ENCODE data around the gene ACSM2B.
"Not testable (repeated sequence)": the region's sequence is repeated elsewhere in the genome, so short reads cannot be mapped to it uniquely, and the experiment has no call there.

DNA sequence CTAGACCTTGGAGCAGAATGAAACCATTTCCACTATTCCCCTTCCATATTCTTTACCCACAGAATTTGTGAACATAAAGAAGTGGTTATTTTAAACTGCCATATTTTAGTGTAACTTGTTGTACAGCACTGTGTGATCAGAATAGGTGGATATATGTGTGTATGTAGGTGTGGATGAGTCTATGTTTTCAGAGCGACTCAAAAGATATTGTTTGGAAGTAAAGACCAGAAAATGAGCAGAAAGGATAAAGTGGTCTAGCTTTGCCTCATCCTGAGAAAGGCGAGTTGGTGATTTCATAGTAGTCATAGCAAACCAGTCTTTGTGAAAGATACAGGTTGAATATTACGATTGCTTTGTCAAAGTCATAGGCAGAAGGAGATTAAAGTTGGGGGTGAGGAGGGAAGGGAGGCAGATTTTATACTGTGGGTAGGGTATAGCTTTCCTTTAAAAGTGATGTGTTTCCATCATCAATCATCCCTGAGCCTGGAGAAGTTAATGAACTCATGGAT is 43.8 kb downstream of the ACSM2B start:
- not testable (repeated sequence) for TF ChIP-seq POLR2AphosphoS5 (IDR thresholded peaks at IDR 0.05; ENCODE audit: insufficient read depth, low read depth, low read length); POLR2A (IDR thresholded peaks at IDR 0.05; ENCODE audit: low read depth, low read length); GATA2 (IDR thresholded peaks at IDR 0.05; ENCODE audit: insufficient read depth, insufficient read length, low read depth, low read length); EZH2 (IDR thresholded peaks at IDR 0.05; ENCODE audit: borderline replicate concordance, low read depth, low read length, severe bottlenecking); MYC (IDR thresholded peaks at IDR 0.05; ENCODE audit: low read depth, low read length); JUN (IDR thresholded peaks at IDR 0.05; ENCODE audit: borderline replicate concordance, insufficient read depth, insufficient read length, low read depth); FOS (IDR thresholded peaks at IDR 0.05; ENCODE audit: borderline replicate concordance, insufficient read depth, low read length)
- TF ChIP-seq, protein P1, sequence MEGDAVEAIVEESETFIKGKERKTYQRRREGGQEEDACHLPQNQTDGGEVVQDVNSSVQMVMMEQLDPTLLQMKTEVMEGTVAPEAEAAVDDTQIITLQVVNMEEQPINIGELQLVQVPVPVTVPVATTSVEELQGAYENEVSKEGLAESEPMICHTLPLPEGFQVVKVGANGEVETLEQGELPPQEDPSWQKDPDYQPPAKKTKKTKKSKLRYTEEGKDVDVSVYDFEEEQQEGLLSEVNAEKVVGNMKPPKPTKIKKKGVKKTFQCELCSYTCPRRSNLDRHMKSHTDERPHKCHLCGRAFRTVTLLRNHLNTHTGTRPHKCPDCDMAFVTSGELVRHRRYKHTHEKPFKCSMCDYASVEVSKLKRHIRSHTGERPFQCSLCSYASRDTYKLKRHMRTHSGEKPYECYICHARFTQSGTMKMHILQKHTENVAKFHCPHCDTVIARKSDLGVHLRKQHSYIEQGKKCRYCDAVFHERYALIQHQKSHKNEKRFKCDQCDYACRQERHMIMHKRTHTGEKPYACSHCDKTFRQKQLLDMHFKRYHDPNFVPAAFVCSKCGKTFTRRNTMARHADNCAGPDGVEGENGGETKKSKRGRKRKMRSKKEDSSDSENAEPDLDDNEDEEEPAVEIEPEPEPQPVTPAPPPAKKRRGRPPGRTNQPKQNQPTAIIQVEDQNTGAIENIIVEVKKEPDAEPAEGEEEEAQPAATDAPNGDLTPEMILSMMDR (IDR thresholded peaks at IDR 0.05; ENCODE audit: extremely low read depth in 1 of 2, insufficient read depth in 1 of 2, low read depth in 1 of 2, low read length in 2 of 2), result not testable (repeated sequence)
- TF ChIP-seq, protein P2, sequence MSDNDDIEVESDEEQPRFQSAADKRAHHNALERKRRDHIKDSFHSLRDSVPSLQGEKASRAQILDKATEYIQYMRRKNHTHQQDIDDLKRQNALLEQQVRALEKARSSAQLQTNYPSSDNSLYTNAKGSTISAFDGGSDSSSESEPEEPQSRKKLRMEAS (IDR thresholded peaks at IDR 0.05; ENCODE audit: insufficient read depth, insufficient read length), result not testable (repeated sequence)
